Measurements from ENCODE around the gene HERC3. TPM values are rescaled to one million over a fixed set of nuclear protein-coding genes. Genes with fewer than 3 reads are reported as not detected.

The HERC3 gene
- 10 to 100 TPM; 49.1 to 51.6 (median 50.6) TPM for total RNA-seq
- long read RNA-seq, donor 1, full-length matches to known transcripts, result 2 of 11 reads
- long read RNA-seq, donor 1, partial matches to known transcripts, result 6 of 11 reads
- long read RNA-seq, donor 1, other reads (novel, unspliced or antisense), result 3 of 11 reads
- long read RNA-seq, donor 2, partial matches to known transcripts, result 6 of 7 reads
- long read RNA-seq, donor 2, other reads (novel, unspliced or antisense), result 1 of 7 reads

DNA sequence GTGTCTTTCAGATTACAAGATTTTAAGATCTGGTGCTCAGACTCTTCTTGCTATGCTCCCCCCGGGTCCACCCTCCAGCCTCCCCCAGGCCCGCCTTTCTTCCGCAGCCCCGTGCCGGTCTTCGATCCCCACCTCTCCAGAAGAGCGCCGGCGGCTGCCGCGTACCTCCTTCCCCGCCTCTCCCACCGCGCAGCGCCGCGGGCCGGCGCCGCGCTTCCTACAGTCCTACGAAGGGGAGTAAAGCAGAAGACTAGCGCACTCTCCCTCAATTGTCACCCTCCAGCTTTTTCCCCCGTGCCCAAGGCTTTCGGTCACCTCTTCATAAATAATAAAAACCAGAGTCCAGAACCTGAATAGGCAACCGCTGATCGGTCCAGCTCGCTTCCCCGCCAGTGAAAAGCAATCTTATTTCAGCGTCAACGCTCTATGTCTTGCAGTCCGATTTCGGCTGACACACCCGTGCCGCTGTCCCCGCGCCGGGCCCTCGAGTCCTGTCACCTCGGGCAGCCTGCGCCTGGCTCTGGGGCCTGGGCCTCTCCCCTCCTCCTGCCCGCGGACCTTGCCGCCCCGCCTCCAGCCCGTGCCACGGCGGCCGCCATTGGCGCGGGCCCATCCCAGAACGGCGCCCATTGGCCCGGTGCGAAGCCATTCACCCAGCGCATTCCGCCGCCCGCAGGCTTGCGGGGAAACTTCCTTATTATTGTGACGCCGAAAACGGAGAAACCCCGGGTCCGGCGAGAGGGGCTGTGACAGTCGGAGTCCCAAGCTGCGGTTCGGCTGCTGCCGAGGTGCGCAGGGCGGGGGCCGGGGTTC, at the start of gene HERC3:
Gene HERC3 (plus strand): TSS at position 694 of the 813 bp plus-strand sequence. CDS start 13,344 bp downstream, outside the sequence.
- H3K9me3 ChIP-seq, result no peaks in the 10 kb centered on the region
- no peaks in the 10 kb centered on the region for H3K36me3 ChIP-seq (ENCODE audit: low read depth)
- peak; percentile 93 to 96 (median 95) for DNase-seq
- ATAC-seq, result peak; percentile 96
- TF ChIP-seq, protein P1, sequence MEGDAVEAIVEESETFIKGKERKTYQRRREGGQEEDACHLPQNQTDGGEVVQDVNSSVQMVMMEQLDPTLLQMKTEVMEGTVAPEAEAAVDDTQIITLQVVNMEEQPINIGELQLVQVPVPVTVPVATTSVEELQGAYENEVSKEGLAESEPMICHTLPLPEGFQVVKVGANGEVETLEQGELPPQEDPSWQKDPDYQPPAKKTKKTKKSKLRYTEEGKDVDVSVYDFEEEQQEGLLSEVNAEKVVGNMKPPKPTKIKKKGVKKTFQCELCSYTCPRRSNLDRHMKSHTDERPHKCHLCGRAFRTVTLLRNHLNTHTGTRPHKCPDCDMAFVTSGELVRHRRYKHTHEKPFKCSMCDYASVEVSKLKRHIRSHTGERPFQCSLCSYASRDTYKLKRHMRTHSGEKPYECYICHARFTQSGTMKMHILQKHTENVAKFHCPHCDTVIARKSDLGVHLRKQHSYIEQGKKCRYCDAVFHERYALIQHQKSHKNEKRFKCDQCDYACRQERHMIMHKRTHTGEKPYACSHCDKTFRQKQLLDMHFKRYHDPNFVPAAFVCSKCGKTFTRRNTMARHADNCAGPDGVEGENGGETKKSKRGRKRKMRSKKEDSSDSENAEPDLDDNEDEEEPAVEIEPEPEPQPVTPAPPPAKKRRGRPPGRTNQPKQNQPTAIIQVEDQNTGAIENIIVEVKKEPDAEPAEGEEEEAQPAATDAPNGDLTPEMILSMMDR (IDR thresholded peaks at IDR 0.05), result no peak
- peaks cover 12% of the 10 kb centered on the region for H3K4me1 ChIP-seq (ENCODE audit: low read depth)
- H3K4me3 ChIP-seq, result peak within 1 kb of the TSS; percentile 75
- intact Hi-C loops (cut with DNase I, micrococcal nuclease), result no loop called here

DNA sequence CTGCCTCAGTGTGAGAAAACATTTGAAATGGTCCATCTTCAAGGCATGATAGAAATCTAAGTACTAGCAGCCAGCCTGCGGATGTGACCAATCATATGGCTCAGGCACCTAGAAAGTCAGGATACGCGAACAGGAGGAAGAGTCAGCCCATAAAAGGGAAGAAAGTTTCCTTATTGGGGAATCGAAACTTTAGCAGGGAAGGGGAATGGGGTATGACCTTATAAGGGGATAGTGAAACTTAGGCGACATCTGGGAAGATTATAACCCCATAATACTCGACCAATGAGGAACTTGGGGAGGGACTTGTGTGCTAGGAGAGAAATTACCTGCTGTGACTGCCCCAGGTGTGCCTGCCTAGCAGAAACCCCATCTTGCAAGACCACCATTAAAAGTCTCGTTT, 42.5 kb upstream of the HERC3 start:
- TF ChIP-seq, protein P1 (IDR thresholded peaks at IDR 0.05), result no peak
- intact Hi-C loops (cut with DNase I, micrococcal nuclease), result no loop called here
- Histone ChIP-seq H3K4me1 (ENCODE audit: low read depth) (no peaks in the 10 kb centered on the region), H3K9me3 (no peaks in the 10 kb centered on the region), H3K4me3 (no peak overlapping the region), H3K36me3 (ENCODE audit: low read depth) (no peaks in the 10 kb centered on the region)
- ATAC-seq (no peak), DNase-seq (no peak)

DNA sequence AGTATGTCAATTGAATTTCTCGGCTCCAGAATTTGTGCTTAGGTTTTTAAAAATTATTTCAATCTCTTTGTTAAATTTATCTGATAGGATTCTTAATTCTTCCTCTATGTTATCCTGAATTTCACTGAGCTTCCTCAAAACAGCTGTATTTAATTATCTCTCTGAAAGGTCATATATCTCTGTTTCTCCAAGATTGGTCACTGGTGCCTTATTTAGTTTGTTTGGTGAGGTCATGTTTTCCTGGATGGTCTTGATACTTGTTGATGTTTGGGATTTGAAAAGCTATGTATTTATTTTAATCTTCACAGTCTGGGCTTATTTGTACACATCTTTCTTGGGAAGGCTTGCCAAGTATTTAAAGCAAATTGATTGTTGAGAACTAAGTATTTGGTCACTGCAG, 24.7 kb upstream of the HERC3 start:
- TF ChIP-seq, protein P1 (IDR thresholded peaks at IDR 0.05), result no peak
- Histone ChIP-seq H3K4me1 (ENCODE audit: low read depth) (no peaks in the 10 kb centered on the region), H3K4me3 (no peak overlapping the region), H3K9me3 (no peaks in the 10 kb centered on the region), H3K36me3 (ENCODE audit: low read depth) (no peaks in the 10 kb centered on the region)
- intact Hi-C loops (cut with DNase I, micrococcal nuclease), result no loop called here
- ATAC-seq (no peak), DNase-seq (no peak)

DNA sequence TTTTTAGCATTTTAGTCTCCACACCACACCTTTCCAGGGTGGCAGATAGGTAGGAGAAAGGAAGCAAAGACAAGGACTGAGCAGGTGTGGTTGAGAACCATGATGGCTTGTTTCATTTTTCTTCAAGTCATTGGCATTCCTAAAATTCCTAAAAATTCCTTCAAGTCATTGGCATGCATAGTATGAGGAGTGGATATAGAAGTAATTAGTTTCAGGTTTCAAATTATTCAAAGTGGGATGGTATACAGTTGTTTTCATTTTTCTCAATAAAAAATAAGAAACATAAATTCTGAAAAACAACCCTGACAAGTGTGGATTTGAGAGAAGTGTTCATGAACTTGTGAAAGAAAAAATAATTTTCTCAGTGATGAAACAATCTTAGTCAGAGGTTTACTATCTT, 22.3 kb upstream of the HERC3 start:
- H3K4me3 ChIP-seq, result no peak overlapping the region
- H3K4me1 ChIP-seq (ENCODE audit: low read depth), result no peaks in the 10 kb centered on the region
- intact Hi-C loops (cut with DNase I, micrococcal nuclease), result no loop called here
- no peaks in the 10 kb centered on the region for H3K36me3 ChIP-seq (ENCODE audit: low read depth)
- ATAC-seq (no peak), DNase-seq (no peak)
- TF ChIP-seq, protein P1 (IDR thresholded peaks at IDR 0.05), result no peak
- H3K9me3 ChIP-seq, result no peaks in the 10 kb centered on the region

DNA sequence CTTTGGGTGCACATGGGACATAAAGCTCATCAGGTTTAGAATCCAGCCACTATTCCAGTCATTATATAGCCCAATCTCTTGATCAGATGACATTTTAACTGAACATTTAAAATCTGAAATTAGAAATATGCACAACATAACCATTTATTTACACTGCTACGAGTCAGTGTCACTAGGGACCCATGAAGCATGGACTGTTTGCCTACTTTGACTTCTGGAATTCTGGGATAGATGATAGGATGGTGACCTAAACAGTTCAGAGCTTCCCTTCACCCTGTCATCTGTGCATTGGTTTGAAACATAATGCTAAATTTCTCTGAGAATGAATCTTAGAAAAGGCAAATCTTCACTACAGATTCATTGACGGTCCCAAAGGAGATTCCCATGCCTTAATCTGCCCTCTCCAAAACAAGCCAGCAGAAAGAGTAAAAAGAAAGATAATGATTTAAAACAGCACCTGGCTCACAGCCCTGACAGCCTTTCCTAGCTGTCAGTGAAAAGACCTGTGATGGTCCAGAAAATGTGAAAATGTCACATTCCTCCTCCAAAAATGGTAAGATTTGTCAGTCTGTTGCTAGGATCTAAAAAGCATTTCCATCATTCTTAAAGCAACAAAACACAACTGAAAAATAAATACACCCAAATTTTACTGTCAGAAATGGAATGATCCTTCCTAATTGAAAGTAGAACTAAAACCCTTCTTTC, 18.9 kb upstream of the HERC3 start:
- DNase-seq (no peak), ATAC-seq (no peak)
- TF ChIP-seq, protein P1 (IDR thresholded peaks at IDR 0.05), result no peak
- Histone ChIP-seq H3K4me1 (ENCODE audit: low read depth) (no peaks in the 10 kb centered on the region), H3K36me3 (ENCODE audit: low read depth) (no peaks in the 10 kb centered on the region), H3K4me3 (no peak overlapping the region), H3K9me3 (no peaks in the 10 kb centered on the region)
- intact Hi-C loops (cut with DNase I, micrococcal nuclease), result no loop called here

All from mucosa of descending colon (tissue), 3 donors.